Hepatocyte (in vitro differentiated cells): ENCODE results near the gene EEFSEC. TPM values are rescaled to one million over a fixed set of nuclear protein-coding genes. Genes with fewer than 3 reads are reported as not detected.

Source experiments
- DNase-seq: peaks from one replicate; pipeline ENCODE4 v3.0.0-alpha.2; 2016; ENCODE audit warnings: low spot score
- H2AFZ ChIP-seq: fragments of 200-600 bp; sonication (generic); 2 replicates; pipeline ENCODE4 v1.6.0; 2016; ENCODE audit warnings: antibody characterized with exemption, mild to moderate bottlenecking
- H3K27ac ChIP-seq: fragments of 200-600 bp; sonication (generic); 2 replicates; pipeline ENCODE4 v1.5.1; 2016; ENCODE audit warnings: mild to moderate bottlenecking
- H3K27me3 ChIP-seq: fragments of 200-600 bp; sonication (generic); 2 replicates; pipeline ENCODE4 v1.6.1; 2016
- H3K36me3 ChIP-seq: fragments of 200-600 bp; sonication (generic); replicated peaks from 2 replicates; pipeline ENCODE4 v1.5.1; 2016; ENCODE audit warnings: low read depth; ENCODE audit not compliant: insufficient read depth
- H3K4me1 ChIP-seq: fragments of 200-600 bp; sonication (generic); 2 replicates; pipeline ENCODE4 v1.5.1; 2016; ENCODE audit warnings: mild to moderate bottlenecking, moderate library complexity; ENCODE audit not compliant: insufficient read depth
- H3K4me2 ChIP-seq: fragments of 200-600 bp; sonication (generic); 2 replicates; pipeline ENCODE4 v1.6.0; 2016
- H3K4me3 ChIP-seq: fragments of 200-600 bp; sonication (generic); 2 replicates; pipeline ENCODE4 v1.5.1; 2016; ENCODE audit warnings: mild to moderate bottlenecking
- H3K79me2 ChIP-seq: fragments of 200-600 bp; sonication (generic); 2 replicates; pipeline ENCODE4 v1.6.0; 2017; ENCODE audit warnings: mild to moderate bottlenecking
- H3K9me2 ChIP-seq: fragments of 200-600 bp; sonication (generic); replicated peaks from 2 replicates; pipeline ENCODE4 v1.6.0; 2017; ENCODE audit warnings: mild to moderate bottlenecking; ENCODE audit not compliant: insufficient read depth
- H3K9me3 ChIP-seq: fragments of 200-600 bp; sonication (generic); 2 replicates; pipeline ENCODE4 v1.5.1; 2016; ENCODE audit warnings: low read depth, mild to moderate bottlenecking
- H4K20me1 ChIP-seq: fragments of 200-600 bp; sonication (generic); 2 replicates; pipeline ENCODE4 v1.6.0; 2016; ENCODE audit warnings: mild to moderate bottlenecking; ENCODE audit not compliant: insufficient read depth, poor library complexity, severe bottlenecking
- CTCF ChIP-seq: fragments of 200-600 bp; sonication (generic); IDR thresholded peaks from 2 replicates; pipeline ENCODE4 v1.5.1; 2016; ENCODE audit warnings: antibody characterized with exemption, mild to moderate bottlenecking; ENCODE audit not compliant: poor library complexity
- EZH2 ChIP-seq: fragments of 200-600 bp; sonication (generic); IDR thresholded peaks from 2 replicates; pipeline ENCODE4 v1.6.1; 2016; ENCODE audit warnings: antibody characterized with exemption, mild to moderate bottlenecking, borderline replicate concordance
- EZH2phosphoT487 ChIP-seq: fragments of 200-600 bp; sonication (generic); IDR thresholded peaks from one replicate; pipeline ENCODE4 v1.6.1; 2018; ENCODE audit warnings: antibody characterized with exemption, mild to moderate bottlenecking, low read depth, moderate library complexity; ENCODE audit not compliant: unreplicated experiment, severe bottlenecking
- whole genome bisulfite sequencing: methylation state at CpG from one replicate; pipeline ENCODE4 v1.1.6; 2016; ENCODE audit warnings: low lambda C conversion rate; ENCODE audit errors: missing lambda C conversion rate; 5-methylcytosine and 5-hydroxymethylcytosine counted together
- polyA plus RNA-seq: library from polyadenylated mRNA; unstranded; fragments of >200 nt; fragmentation: Nextera tagmentation; extraction: Ambion mirVana; gene quantifications from 2 replicates; pipeline ENCODE4 v1.2.1, GENCODE V29; 2016
- total RNA-seq: library from RNA; depleted of rRNA; stranded (reverse); fragments of >200 nt; gene quantifications from 2 replicates; pipeline ENCODE4 v1.2.3, GENCODE V29; 2014

Gene EEFSEC
- total and polyA plus RNA-seq, 2 experiments from 2014 or later: 9.8 to 17.5 TPM

DNA sequence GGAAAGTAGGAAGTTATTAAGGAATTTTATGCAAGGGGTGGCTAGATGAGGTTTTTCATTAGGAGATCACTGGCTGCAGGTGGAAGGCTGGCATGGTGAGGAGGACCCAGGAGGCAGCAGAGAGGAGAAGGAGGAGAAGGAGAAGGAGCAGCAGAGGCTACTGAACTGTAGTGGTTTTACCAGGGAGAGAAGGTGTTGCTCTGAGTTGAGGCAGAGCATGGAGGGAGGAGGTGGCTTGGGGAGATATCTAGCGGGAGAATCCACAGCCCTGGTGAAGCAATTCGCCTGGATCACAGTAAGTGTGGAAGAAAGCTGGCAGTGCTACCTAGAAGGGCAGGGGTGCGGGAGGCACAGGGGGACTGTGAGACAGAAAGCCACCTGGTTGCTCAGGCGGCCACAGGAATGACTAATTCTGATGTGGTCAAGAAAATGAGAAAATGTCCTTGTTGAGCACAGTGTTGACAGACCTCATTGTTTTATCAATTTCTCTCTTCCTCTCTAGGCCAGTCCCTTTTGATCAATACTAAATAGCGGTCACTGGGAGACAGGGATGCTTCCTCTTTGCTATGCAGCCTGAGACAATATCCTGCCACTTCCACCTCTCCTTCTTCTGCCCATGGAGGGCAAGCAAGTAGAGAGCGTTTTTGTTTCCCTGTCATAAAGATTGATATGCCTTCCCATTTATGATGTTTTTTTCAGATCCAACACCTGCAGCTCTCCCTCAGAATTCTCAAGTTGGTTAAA, 94.6 kb downstream of the EEFSEC start:
- H3K9me3 ChIP-seq: no peaks in the 10 kb centered on the region
- no peak overlapping the region for H2AFZ ChIP-seq
- no peak overlapping the region for H3K27ac ChIP-seq
- H3K4me2 ChIP-seq: no peak overlapping the region
- no peak overlapping the region for H3K4me3 ChIP-seq
- H4K20me1 ChIP-seq: no peaks in the 10 kb centered on the region
- no peak for DNase-seq
- H3K79me2 ChIP-seq: no peaks in the 10 kb centered on the region
- H3K4me1 ChIP-seq: peaks cover 3% of the 10 kb centered on the region
- WGBS: 90% methylated on average over 6 of the region's 6 CpGs
- no peaks in the 10 kb centered on the region for H3K27me3 ChIP-seq
- TF ChIP-seq EZH2 (no peak), CTCF (no peak), EZH2phosphoT487 (no peak)
- no peaks in the 10 kb centered on the region for H3K9me2 ChIP-seq
- H3K36me3 ChIP-seq: no peaks in the 10 kb centered on the region

GRCh38 chr3:128252083-128252482, 98.8 kb downstream of the EEFSEC start:
- no peak overlapping the region for H3K27ac ChIP-seq
- no peaks in the 10 kb centered on the region for H3K9me2 ChIP-seq
- whole genome bisulfite sequencing: 96% methylated on average over 3 of the region's 3 CpGs
- no peak overlapping the region for H2AFZ ChIP-seq
- no peak overlapping the region for H3K4me3 ChIP-seq
- H3K79me2 ChIP-seq: no peaks in the 10 kb centered on the region
- TF ChIP-seq CTCF (no peak), EZH2 (no peak), EZH2phosphoT487 (no peak)
- no peak for DNase-seq
- H3K36me3 ChIP-seq: no peaks in the 10 kb centered on the region
- no peaks in the 10 kb centered on the region for H3K27me3 ChIP-seq
- H3K4me2 ChIP-seq: no peak overlapping the region
- H4K20me1 ChIP-seq: no peaks in the 10 kb centered on the region
- no peaks in the 10 kb centered on the region for H3K9me3 ChIP-seq
- peaks cover 8% of the 10 kb centered on the region for H3K4me1 ChIP-seq

- TF ChIP-seq CTCF: no peak
- TF ChIP-seq EZH2: no peak
- no peak for TF ChIP-seq EZH2phosphoT487
- DNase-seq: no peak
- Histone ChIP-seq H3K27me3 (no peaks in the 10 kb centered on the region), H3K36me3 (no peaks in the 10 kb centered on the region), H3K9me2 (no peaks in the 10 kb centered on the region), H3K79me2 (no peaks in the 10 kb centered on the region), H2AFZ (no peak overlapping the region), H3K4me3 (no peak overlapping the region), H3K27ac (peak overlapping the region; percentile 20), H3K4me1 (peaks cover 8% of the 10 kb centered on the region), H3K9me3 (no peaks in the 10 kb centered on the region), H3K4me2 (no peak overlapping the region), H4K20me1 (no peaks in the 10 kb centered on the region)
- WGBS: 93% methylated on average over 7 of the region's 7 CpGs
These were observed 99.9 kb downstream of the EEFSEC start for GRCh38 chr3:128253150-128253549.
